Left lung (tissue), 10 donors: Measurements from ENCODE around the gene SMCO1. TPM values are rescaled to one million over a fixed set of nuclear protein-coding genes. Genes with fewer than 3 reads are reported as not detected.
A peak's percentile ranks its signal among the peaks of the same experiment; 100 is the strongest.
"Not testable (repeated sequence)": the region's sequence is repeated elsewhere in the genome, so short reads cannot be mapped to it uniquely, and the experiment has no call there.

Source experiments
- ATAC-seq: fragments of 200-7000 bp; cut with Tn5 transposase; one replicate; pipeline ENCODE4 v1.9.1; 2020; ENCODE audit warnings: moderate library complexity
- DNase-seq, 4 donors: peaks; one replicate each; pipeline ENCODE4 v3.0.0-alpha.2; 2013 to 2020
- H3K27ac ChIP-seq, 2 donors: fragments of 200-600 bp; sonication (generic) in 1 of 2; one replicate each; pipeline versions ENCODE4 v1.5.0 to v1.8.0; 2020 to 2021
- H3K27me3 ChIP-seq, 2 donors: fragments of 200-600 bp; sonication (generic) in 1 of 2; one replicate each; pipeline versions ENCODE4 v1.5.0 to v1.8.0; 2020 to 2021
- H3K36me3 ChIP-seq, 2 donors: fragments of 200-600 bp; sonication (generic) in 1 of 2; one replicate each; pipeline versions ENCODE4 v1.5.0 to v1.8.0; 2020 to 2021
- H3K4me1 ChIP-seq, 2 donors: fragments of 200-600 bp; one replicate each; pipeline ENCODE4 v1.8.0; 2021
- H3K4me3 ChIP-seq, 2 donors: fragments of 200-600 bp; sonication (generic) in 1 of 2; one replicate each; pipeline versions ENCODE4 v1.5.0 to v1.8.0; 2020 to 2021; ENCODE audit warnings: mild to moderate bottlenecking in 1 of 2
- H3K9me3 ChIP-seq, 2 donors: fragments of 200-600 bp; sonication (generic) in 1 of 2; one replicate each; pipeline versions ENCODE4 v1.5.0 to v1.8.0; 2020 to 2021
- CTCF ChIP-seq, 2 donors: fragments of 200-600 bp; sonication (generic) in 1 of 2; IDR thresholded peaks; one replicate each; pipeline versions ENCODE4 v1.5.0 to v1.8.0; 2021; ENCODE audit warnings: antibody characterized with exemption in 2 of 2
- intact Hi-C, 2 donors: fragments of 100-400 bp; cut with DNase I; formaldehyde crosslinking; loops; one replicate each; pipeline versions ENCODE4 v1.11.2 to v1.14.2; 2022
- polyA plus RNA-seq, 6 donors: library from polyadenylated mRNA; unstranded; fragments of 120-200 nt; gene quantifications; one replicate each; pipeline ENCODE4 v1.2.1, GENCODE V29; 2013; ENCODE audit not compliant: insufficient read length in 6 of 6
- total RNA-seq, 2 donors: library from RNA; stranded (reverse); fragmentation: NEBNext Ultra II Directional; extraction: Animal tissue kit (Norgen Biotek cat#: 25700); gene quantifications; one replicate each; pipeline ENCODE4 v1.2.1, GENCODE V29; 2021
- donor health status: DM: no; HTN: yes; CAD: no.
- donor health status: DM: no; HTN: no; CAD: no.

Gene SMCO1
- total and polyA plus RNA-seq, 8 donors, result 0.07 TPM; not detected in 7

- DNase-seq, result no peak
- Histone ChIP-seq H3K4me3 (no peak overlapping the region), H3K36me3 (no peaks in the 10 kb centered on the region), H3K27me3 (peaks cover 0 to 12% of the 10 kb centered on the region in 2 donors), H3K27ac (no peak overlapping the region), H3K4me1 (peaks cover 0 to 4% of the 10 kb centered on the region in 2 donors), H3K9me3 (peaks cover 0 to 29% of the 10 kb centered on the region in 2 donors)
- no peak for ATAC-seq
- no peak for TF ChIP-seq CTCF (IDR thresholded peaks at IDR 0.05)
- intact Hi-C loops, result loop anchor here in 1 of 2 donors (10.0 kb wide), 1 partner anchor 270 kb away; no protein-coding TSS in a partner anchor
These were observed 9.4 kb upstream of the SMCO1 start for GRCh38 chr3:196524527-196524926.

GRCh38 chr3:196523841-196524240 lies 8.7 kb upstream of the SMCO1 start:
- H3K4me3 ChIP-seq, result no peak overlapping the region
- intact Hi-C loops, result loop anchor here in 1 of 2 donors (10.0 kb wide), 1 partner anchor 269 kb away; no protein-coding TSS in a partner anchor
- peaks cover 0 to 4% of the 10 kb centered on the region in 2 donors for H3K4me1 ChIP-seq
- H3K36me3 ChIP-seq, result no peaks in the 10 kb centered on the region
- TF ChIP-seq CTCF (IDR thresholded peaks at IDR 0.05), result no peak
- no peak for ATAC-seq
- peaks cover 0 to 5% of the 10 kb centered on the region in 2 donors for H3K27me3 ChIP-seq
- H3K9me3 ChIP-seq, result peaks cover 0 to 36% of the 10 kb centered on the region in 2 donors
- H3K27ac ChIP-seq, result no peak overlapping the region
- DNase-seq, result no peak

- not testable (repeated sequence) for H3K27ac ChIP-seq, H3K4me3 ChIP-seq, H3K4me1 ChIP-seq, H3K36me3 ChIP-seq, H3K27me3 ChIP-seq, DNase-seq, ATAC-seq
- peaks cover 0 to 57% of the 10 kb centered on the region in 2 donors for H3K9me3 ChIP-seq
- intact Hi-C loops, result loop anchor here in 1 of 2 donors (10.0 kb wide), 1 partner anchor 266 kb away; no protein-coding TSS in a partner anchor
These were observed 6.1 kb upstream of the SMCO1 start for GRCh38 chr3:196521291-196521690.

GRCh38 chr3:196519718-196520082 lies 4.6 kb upstream of the SMCO1 start:
- Histone ChIP-seq H3K4me1 (no peaks in the 10 kb centered on the region), H3K4me3 (no peak overlapping the region), H3K27me3 (no peaks in the 10 kb centered on the region), H3K36me3 (no peaks in the 10 kb centered on the region), H3K9me3 (peaks cover 0 to 57% of the 10 kb centered on the region in 2 donors), H3K27ac (no peak overlapping the region)
- no peak for DNase-seq
- no peak for ATAC-seq
- intact Hi-C loops, result loop anchor here in 1 of 2 donors (10.0 kb wide), 1 partner anchor 265 kb away; no protein-coding TSS in a partner anchor
- TF ChIP-seq CTCF (IDR thresholded peaks at IDR 0.05), result no peak

GRCh38 chr3:196518966-196519717 lies 4.0 kb upstream of the SMCO1 start:
- Histone ChIP-seq H3K27me3 (no peaks in the 10 kb centered on the region), H3K9me3 (peaks cover 0 to 57% of the 10 kb centered on the region in 2 donors), H3K36me3 (no peaks in the 10 kb centered on the region), H3K4me1 (no peaks in the 10 kb centered on the region), H3K27ac (no peak overlapping the region), H3K4me3 (no peak overlapping the region)
- peak; percentile 75 for ATAC-seq
- DNase-seq, result peak in 1 of 4 donors; percentile 49
- intact Hi-C loops, result no loop called here
- TF ChIP-seq CTCF (IDR thresholded peaks at IDR 0.05), result peak; percentile 18 to 59
